ENCODE data around the gene MSL3.

The MSL3 gene, protein sequence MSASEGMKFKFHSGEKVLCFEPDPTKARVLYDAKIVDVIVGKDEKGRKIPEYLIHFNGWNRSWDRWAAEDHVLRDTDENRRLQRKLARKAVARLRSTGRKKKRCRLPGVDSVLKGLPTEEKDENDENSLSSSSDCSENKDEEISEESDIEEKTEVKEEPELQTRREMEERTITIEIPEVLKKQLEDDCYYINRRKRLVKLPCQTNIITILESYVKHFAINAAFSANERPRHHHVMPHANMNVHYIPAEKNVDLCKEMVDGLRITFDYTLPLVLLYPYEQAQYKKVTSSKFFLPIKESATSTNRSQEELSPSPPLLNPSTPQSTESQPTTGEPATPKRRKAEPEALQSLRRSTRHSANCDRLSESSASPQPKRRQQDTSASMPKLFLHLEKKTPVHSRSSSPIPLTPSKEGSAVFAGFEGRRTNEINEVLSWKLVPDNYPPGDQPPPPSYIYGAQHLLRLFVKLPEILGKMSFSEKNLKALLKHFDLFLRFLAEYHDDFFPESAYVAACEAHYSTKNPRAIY

GRCh38 chrX:11757719-11758399 lies at the start of gene MSL3:
MSL3 (plus strand) TSS chrX:11758237; CDS start chrX:11758264, 27 bp downstream.
- DNase-seq (ENCODE audit: low read depth): peak; percentile 60

GRCh38 chrX:11722304-11722703 lies 35.7 kb upstream of the MSL3 start:
- DNase-seq (ENCODE audit: low read depth): no peak

DNA sequence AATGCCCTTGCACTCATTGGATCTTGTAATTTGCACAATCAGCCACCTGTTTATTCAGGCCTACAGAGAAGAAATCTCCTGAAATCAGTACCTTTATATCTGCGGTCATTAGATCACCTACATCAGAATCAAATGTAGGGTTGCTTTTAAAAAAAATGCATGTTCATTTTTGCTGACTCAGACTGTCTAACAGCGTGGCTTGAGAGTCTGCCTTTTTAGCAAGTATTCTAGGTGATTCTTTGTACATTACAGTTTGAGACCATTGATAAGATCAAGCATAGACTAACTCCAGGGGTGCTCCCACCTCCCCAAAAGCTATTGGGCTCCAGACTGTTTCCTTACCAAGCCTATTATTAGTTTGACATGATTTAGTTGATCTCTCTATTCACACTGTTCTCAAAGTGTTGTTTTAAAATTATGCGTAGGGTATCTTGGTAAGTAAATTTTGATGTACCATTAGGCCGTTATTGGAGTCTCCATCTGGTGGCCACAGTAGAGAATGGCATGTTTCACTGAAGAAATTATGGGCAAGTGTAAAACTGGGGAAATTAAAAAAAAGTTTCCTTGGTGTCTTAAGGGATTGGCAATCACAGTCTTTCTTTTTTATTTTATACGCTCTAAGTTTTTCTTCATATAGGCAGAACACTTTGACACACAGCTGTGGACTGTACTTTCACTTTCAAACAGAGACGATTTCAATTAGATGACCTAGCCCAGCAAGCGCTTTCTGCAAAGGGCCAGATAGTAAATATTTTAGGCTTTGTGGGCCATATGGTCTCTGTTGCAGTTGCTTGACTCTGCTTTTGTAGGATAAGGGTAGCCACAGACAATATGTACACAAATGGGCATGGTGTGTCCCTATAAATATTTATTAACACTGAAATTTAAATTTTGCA lies 33.7 kb upstream of the MSL3 start:
- DNase-seq (ENCODE audit: low read depth): peak; percentile 26

DNA sequence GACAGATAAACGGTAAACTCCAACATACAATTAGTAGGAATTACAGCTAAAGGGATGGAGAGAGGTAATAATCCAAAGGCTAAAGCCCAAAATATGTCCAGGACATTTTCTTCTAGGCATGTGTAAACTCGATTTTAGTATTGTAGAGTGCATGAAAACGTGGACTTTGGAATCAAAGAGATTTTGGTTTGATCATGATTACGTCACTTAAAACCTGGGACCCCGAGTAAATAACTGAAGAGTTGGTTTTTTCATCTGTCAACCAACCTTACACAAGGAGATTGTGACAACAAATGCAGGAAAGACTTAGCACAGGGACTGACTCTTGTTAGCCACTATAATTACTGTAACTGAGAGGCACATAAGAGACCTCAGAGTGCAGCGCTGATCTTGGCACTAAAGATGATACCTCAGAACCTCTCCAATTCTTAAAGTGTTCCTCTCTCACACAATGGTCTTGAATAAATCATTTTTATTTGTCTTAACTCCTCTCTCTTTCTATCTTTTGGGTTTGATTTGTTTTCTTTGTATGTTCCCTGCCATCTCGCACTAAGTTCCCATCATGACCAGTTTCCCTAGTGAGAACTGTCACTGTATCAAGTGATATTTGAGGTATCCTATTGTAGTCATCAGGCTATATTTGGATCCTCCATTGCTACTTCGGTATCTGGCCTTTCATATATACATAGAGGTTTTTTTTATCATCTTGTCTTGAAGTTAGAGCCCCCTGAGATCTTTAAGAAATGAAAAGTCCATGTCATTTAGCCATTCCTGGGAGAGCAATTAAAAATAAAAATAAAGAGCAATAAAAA lies 32.2 kb upstream of the MSL3 start:
- DNase-seq (ENCODE audit: low read depth): no peak

DNA sequence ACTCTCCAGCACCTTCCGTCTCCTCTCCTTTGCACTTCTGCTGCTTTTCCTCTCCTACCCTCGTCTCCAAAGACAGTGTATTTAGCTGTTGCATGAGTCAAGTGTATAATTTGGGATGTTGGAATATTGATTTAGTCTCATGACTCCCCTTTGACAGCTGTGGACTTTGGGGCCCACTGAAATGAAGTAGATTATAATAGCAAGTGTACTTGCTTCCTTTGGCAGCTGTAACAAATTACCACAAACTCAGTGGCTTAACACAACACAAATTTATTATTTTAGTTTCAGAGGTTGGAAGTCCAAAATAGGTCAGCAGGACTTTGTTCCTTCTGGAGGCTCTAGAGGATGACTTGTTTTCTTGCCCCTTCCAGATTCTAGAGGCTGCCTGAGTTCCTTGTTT lies 29.5 kb upstream of the MSL3 start:
- DNase-seq (ENCODE audit: low read depth): no peak

- no peak for DNase-seq (ENCODE audit: low read depth)
These were observed 24.4 kb upstream of the MSL3 start for GRCh38 chrX:11733614-11734013.

GRCh38 chrX:11739776-11740175 lies 18.3 kb upstream of the MSL3 start:
- DNase-seq (ENCODE audit: low read depth): no peak

- no peak for DNase-seq (ENCODE audit: low read depth)
These were observed 17.2 kb upstream of the MSL3 start for GRCh38 chrX:11740794-11741193.

DNA sequence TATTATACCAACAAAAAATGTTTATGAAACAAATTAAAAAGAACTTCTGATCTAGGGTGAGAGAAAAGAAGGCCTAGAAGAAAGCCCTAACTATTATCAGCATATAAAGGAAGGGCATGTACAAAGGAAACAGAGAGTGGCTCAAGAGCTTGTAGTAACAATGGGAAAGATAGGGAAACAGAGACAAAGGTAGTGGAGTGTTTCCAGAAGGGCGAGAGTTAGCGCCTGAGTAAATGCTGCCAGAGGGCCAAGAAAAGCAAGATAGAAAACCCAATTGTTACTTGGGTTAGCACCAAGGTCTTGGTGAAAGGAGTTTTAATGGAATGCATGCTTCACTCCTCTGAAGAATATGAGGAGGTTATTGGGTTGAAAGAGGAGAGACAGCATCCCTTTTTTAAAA lies 16.5 kb upstream of the MSL3 start:
- no peak for DNase-seq (ENCODE audit: low read depth)

DNA sequence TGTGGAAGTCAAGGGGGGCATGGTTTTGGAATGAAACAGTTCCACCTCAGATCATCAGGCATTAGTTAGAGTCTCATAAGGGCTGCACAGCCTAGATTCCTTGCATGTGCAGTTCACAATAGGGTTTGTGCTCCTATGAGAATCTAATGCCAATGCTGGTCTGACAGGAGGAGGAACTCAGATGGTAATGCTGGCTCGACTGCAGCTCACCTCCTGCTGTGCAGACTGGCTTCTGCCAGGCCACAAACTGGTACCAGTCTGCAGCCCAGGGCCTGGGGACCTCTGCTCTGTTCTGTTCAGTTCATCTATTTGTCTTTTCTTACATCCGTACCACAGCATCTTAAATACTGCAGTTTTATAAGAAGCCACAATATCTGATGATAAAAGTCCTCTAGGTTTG lies 12.2 kb upstream of the MSL3 start:
- DNase-seq (ENCODE audit: low read depth): no peak

DNA sequence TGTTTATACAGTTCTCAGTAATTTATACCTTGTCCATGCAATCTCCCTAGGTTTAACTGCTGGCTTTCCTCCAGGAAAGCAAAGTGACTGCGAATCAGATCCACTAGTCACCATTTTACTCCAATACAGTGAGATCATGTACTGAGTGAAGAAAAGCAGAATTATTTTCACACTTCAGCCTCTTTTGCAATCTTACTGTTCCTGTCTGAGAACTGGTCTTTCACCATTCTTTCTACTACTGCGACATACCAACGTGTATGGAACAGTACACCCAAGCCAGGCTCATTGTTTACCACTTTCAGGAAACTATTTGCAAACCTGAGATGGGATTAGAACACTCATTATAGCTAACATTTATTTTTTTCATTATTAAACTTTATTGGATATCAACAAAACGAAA lies 8.0 kb upstream of the MSL3 start:
- peak; percentile 43 for DNase-seq (ENCODE audit: low read depth)

DNA sequence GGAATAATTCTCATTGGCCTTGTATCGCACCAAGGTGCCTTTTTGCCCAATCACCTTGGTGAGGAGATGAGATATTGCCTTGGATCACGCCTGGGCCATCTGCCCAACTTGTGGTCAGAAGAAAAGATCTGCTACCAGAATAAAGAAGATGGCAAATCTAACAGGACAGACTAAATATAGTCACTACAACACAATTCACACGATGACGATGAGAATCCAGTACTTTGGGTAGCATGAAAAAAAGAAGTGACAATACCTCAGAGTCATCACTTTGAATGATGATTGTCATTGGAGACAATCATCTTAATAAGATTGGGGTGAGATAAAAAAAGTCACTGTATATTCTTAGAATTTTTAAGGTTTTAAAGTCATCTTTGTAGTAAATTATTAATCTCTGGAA lies 7.3 kb upstream of the MSL3 start:
- DNase-seq (ENCODE audit: low read depth): no peak

GRCh38 chrX:11751261-11751660 lies 6.8 kb upstream of the MSL3 start:
- DNase-seq (ENCODE audit: low read depth): no peak

DNA sequence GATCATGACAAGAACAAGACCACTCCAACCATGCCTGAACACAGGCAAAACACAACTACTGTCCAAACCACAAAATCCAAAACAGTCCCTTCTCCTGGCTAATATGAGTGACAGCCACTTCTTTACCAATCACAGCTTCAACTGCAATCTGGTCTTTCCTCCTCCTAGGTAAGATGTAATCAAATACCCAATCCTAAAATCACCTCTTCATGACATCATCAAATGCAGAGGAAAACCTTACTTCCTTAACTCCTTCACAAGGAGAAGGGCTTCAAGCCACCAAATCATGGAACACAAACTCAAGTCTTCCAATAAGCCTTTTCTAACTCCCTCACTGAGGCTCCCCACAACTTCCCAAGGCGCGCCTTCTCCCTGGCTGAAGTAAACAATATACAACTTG lies 4.4 kb upstream of the MSL3 start:
- no peak for DNase-seq (ENCODE audit: low read depth)

DNA sequence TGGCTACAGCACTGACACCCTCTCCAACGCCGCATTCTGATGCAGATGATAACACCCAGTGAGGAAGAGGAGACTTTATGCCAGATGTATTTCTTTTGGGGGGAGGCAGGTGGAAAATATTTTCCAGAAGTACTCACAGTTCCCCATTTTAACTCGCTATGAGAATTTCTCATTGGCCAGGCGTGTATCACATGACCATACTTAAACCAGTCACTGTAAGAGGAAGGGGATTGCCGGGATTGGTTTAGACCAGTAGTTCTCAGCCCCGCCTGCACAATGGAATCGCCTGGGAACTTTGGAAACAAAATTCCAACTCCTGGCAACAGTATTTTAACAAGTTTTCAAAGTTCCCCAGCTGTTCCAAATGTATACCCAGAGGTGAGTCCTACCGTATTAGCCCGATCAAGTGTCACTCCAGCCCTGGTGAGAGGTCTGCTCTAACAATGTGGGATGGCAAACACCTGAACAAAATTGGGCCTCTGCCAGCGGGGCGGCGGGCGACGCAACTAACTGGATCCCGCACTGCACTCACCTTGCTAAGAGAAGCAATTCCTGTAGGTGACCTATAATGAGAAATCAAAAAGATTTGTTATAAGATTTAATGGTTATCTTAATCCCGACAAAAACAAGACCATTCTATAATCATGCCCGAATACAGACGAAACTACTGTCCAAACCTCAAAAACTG lies 2.9 kb upstream of the MSL3 start:
- DNase-seq (ENCODE audit: low read depth): no peak

- no peak for DNase-seq (ENCODE audit: low read depth)
These were observed 2.3 kb upstream of the MSL3 start for GRCh38 chrX:11755724-11756123.

- peak; percentile 50 for DNase-seq (ENCODE audit: low read depth)
These were observed 1.4 kb upstream of the MSL3 start for GRCh38 chrX:11756354-11757318.

DNA sequence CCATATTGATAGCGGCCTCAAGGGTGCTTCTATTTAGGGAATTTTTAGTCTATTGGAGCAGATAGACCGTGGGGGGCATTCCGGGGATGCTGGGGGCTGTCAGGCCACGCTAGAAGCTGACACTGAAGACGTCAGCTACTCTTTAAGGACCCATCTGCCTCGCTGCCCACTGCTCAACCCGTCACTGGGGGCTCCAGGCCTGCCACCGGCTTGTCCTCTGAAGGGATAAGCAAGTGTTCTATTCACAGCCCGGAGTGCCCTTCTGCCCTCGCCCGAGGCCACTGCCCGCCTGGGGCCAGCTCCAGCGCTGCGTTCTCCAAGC lies 679 bp upstream of the MSL3 start:
- DNase-seq (ENCODE audit: low read depth): no peak

DNA sequence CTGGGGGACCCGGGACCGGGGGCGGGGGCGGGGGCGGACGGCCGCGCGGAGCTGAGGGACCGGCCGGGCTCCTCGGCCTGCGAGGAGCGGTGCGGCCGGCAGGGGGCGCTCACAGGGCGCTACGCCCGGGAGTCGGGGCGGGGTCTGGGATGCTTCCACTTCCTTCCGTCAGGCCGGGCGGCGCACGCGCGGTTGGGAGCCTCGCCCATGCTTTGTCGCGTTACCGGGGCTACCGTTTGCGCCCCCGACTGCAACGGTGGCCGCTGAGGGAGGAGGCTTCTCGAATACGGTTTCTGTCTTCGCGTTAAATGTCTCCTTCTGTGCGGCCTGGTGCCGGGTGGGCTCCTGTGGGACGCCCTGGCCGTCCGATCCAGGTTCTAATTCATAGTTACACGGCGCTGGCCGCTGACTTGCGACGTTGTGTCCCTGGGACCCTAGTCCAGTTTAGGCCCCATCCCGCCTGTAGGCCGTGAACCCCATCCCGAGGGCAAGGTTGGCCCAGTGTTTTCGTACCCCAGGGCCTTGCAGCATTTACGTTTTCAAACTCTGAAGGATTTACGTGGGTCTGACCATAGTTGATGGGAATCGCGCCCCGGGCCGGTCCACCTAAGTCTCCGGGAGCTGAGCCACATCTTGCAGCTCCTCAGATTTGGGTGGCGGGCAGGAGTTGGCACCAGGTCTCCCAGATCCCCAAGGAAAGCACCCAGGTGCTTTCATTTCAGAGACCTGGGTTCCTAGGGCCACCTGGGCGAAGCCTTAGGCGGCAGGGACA lies 549 bp downstream of the MSL3 start:
- peak; percentile 59 for DNase-seq (ENCODE audit: low read depth)

Data from amniotic epithelial cell (primary cell).